GM12878 (cell line): ENCODE results near the gene CENPX. TPM values are rescaled to one million over a fixed set of nuclear protein-coding genes. Genes with fewer than 3 reads are reported as not detected.

Experiments used
- ATAC-seq: fragments of 200-7000 bp; cut with Tn5 transposase; 3 replicates; pipeline ENCODE4 v1.9.1; 2020; ENCODE audit warnings: mild to moderate bottlenecking, moderate library complexity
- BruUV-seq: library from RNA; stranded (reverse); fragments of 400-500 nt; replicated peaks from 2 replicates; lab custom pipeline; 2021; lab: Mats Ljungman, UMichigan
- CTCF ChIA-PET: fragments of 300-600 bp; sonication (Branson Sonifier 250); formaldehyde crosslinking; extraction: SDS; loops from one replicate; lab custom pipeline; 2021; ENCODE audit warnings: inconsistent platforms; lab: Yijun Ruan, JAX
- POLR2A ChIA-PET: fragments of 350-600 bp; formaldehyde crosslinking; extraction: SDS; loops from one replicate; lab custom pipeline; 2021; ENCODE audit warnings: inconsistent platforms; lab: Charles Lee
- RAD21 ChIA-PET: fragments of 300-600 bp; sonication (Branson Sonifier 250); formaldehyde crosslinking; loops from one replicate; lab custom pipeline; 2023; ENCODE audit warnings: antibody characterized with exemption; ENCODE audit not compliant: unreplicated experiment; lab: Charles Lee
- SMC1A ChIA-PET: fragments of 300-600 bp; sonication (Branson Sonifier 250); formaldehyde crosslinking; loops from one replicate; lab custom pipeline; 2023; ENCODE audit not compliant: unreplicated experiment, uncharacterized antibody; lab: Charles Lee
- DNase-seq: peaks from one replicate; pipeline ENCODE4 v3.0.0-alpha.2; 2011; ENCODE audit warnings: low read depth, low spot score
- FAIRE-seq: peaks from 3 replicates; lab custom pipeline; 2011; peaks lifted over from hg19 to GRCh38; lab: Jason Lieb, UNC
- H2AFZ ChIP-seq: 2 replicates; pipeline ENCODE4 v1.6.0; 2011; ENCODE audit warnings: low read depth, low read length, control low read depth; ENCODE audit not compliant: control insufficient read depth
- H3K27ac ChIP-seq: 2 replicates; pipeline ENCODE4 v1.5.1; 2011; ENCODE audit warnings: control low read depth; ENCODE audit not compliant: control insufficient read depth, insufficient read depth
- H3K27me3 ChIP-seq, 2 experiments: replicated peaks in 1 of 2; 2 replicates each; pipeline versions ENCODE4 v1.6.0 to v1.6.1; 2011; ENCODE audit warnings: low read length in 1 of 2; ENCODE audit not compliant: control insufficient read depth in 2 of 2, insufficient read depth in 2 of 2
- H3K36me3 ChIP-seq, 2 experiments: 2 replicates each; pipeline ENCODE4 v1.5.1; 2011; ENCODE audit warnings: low read length in 1 of 2; ENCODE audit not compliant: control insufficient read depth in 2 of 2, insufficient read depth in 2 of 2
- H3K4me1 ChIP-seq: 2 replicates; pipeline ENCODE4 v1.6.1; 2011; ENCODE audit warnings: mild to moderate bottlenecking, low read length, moderate library complexity, mixed read lengths; ENCODE audit not compliant: control insufficient read depth, insufficient read depth
- H3K4me2 ChIP-seq: 2 replicates; pipeline ENCODE4 v1.6.0; 2011; ENCODE audit warnings: control low read depth; ENCODE audit not compliant: control insufficient read depth, insufficient read depth
- H3K4me3 ChIP-seq: fragments of 200-600 bp; sonication (generic); 2 replicates; pipeline ENCODE4 v1.5.1; 2016
- H3K79me2 ChIP-seq: 2 replicates; pipeline ENCODE4 v1.6.0; 2011; ENCODE audit warnings: low read length; ENCODE audit not compliant: control insufficient read depth, insufficient read depth
- H3K9ac ChIP-seq: 2 replicates; pipeline ENCODE4 v1.8.0; 2011; ENCODE audit warnings: low read length, control low read depth, mixed read lengths; ENCODE audit not compliant: control insufficient read depth, insufficient read depth
- H3K9me3 ChIP-seq: replicated peaks from 3 replicates; pipeline ENCODE4 v1.5.1; 2011; ENCODE audit warnings: mild to moderate bottlenecking, low read length; ENCODE audit not compliant: control insufficient read depth, insufficient read depth
- H4K20me1 ChIP-seq: 2 replicates; pipeline ENCODE4 v1.6.0; 2011; ENCODE audit not compliant: control insufficient read depth, insufficient read depth
- BRCA1 ChIP-seq: IDR thresholded peaks from 2 replicates; pipeline ENCODE4 v1.6.1; 2011; ENCODE audit warnings: low read depth, low read length, improper control_type of control experiment
- EP300 ChIP-seq, 2 experiments: fragments of 150-350 bp in 1 of 2; IDR thresholded peaks; 2 replicates each; pipeline ENCODE4 v1.6.1; 2011 to 2012; ENCODE audit warnings: low read depth in 2 of 2, low read length in 2 of 2, borderline replicate concordance in 1 of 2, improper control_type of control experiment in 1 of 2, inconsistent platforms in 1 of 2; ENCODE audit not compliant: control insufficient read depth in 1 of 2
- KLF5 ChIP-seq: fragments of 450-650 bp; IDR thresholded peaks from 2 replicates; pipeline ENCODE4 v1.6.1; 2014; ENCODE audit warnings: mild to moderate bottlenecking; ENCODE audit not compliant: partially characterized antibody
- MXI1 ChIP-seq: fragments of 150-350 bp; IDR thresholded peaks from 2 replicates; pipeline ENCODE4 v1.6.1; 2011; ENCODE audit warnings: low read depth, mild to moderate bottlenecking, inconsistent platforms, low read length, improper control_type of control experiment
- NRF1 ChIP-seq: conservative IDR thresholded peaks from 2 replicates; pipeline ENCODE4 v1.6.1; 2011; ENCODE audit warnings: mild to moderate bottlenecking, low read depth, low read length, improper control_type of control experiment
- POLR2AphosphoS2 ChIP-seq: IDR thresholded peaks from 2 replicates; pipeline ENCODE4 v1.6.1; 2011; ENCODE audit warnings: low read depth, mild to moderate bottlenecking, low read length, improper control_type of control experiment, moderate library complexity
- POLR2AphosphoS5 ChIP-seq: IDR thresholded peaks from 2 replicates; pipeline ENCODE4 v1.6.1; 2011; ENCODE audit warnings: mild to moderate bottlenecking, low read length, inconsistent platforms
- POU2F2 ChIP-seq: IDR thresholded peaks from 3 replicates; pipeline ENCODE4 v1.6.1; 2011; ENCODE audit warnings: low read depth, mild to moderate bottlenecking, low read length, borderline replicate concordance
- PRDM15 ChIP-seq: fragments of 450-650 bp; formaldehyde crosslinking; IDR thresholded peaks from 2 replicates; pipeline ENCODE4 v1.4.0; 2020; ENCODE audit warnings: mild to moderate bottlenecking, moderate library complexity
- REST ChIP-seq: IDR thresholded peaks from 2 replicates; pipeline ENCODE4 v1.6.1; 2012; ENCODE audit warnings: mild to moderate bottlenecking, low read depth, low read length
- SIN3A ChIP-seq: IDR thresholded peaks from 2 replicates; pipeline ENCODE4 v1.6.1; 2012; ENCODE audit warnings: low read depth, low read length, improper control_type of control experiment
- SMAD1 ChIP-seq: fragments of 450-650 bp; IDR thresholded peaks from 2 replicates; pipeline ENCODE4 v1.6.1; 2018; ENCODE audit warnings: mild to moderate bottlenecking, low read depth; ENCODE audit not compliant: partially characterized antibody
- SREBF1 ChIP-seq: IDR thresholded peaks from 2 replicates; pipeline ENCODE4 v1.6.1; 2012; ENCODE audit warnings: mild to moderate bottlenecking, low read length
- WGBS: methylation state at CpG from one replicate; pipeline ENCODE4 v1.1.6; 2016; ENCODE audit warnings: low lambda C conversion rate; ENCODE audit not compliant: insufficient replicate concordance, insufficient coverage; ENCODE audit errors: missing lambda C conversion rate; 5-methylcytosine and 5-hydroxymethylcytosine counted together
- in situ Hi-C: fragments of 300-500 bp; cut with MboI; formaldehyde crosslinking; loops from 9 replicates; pipeline ENCODE4 v1.14.3; 2018; ENCODE audit warnings: mixed read lengths
- intact Hi-C: fragments of 100-400 bp; cut with micrococcal nuclease; formaldehyde crosslinking; loops from one replicate; pipeline ENCODE4 v1.14.2; 2022; ENCODE audit not compliant: unreplicated experiment
- polyA plus RNA-seq, 11 experiments: library from polyadenylated mRNA; depleted of rRNA in 4 of 11; unstranded in 6 of 11; stranded (reverse) in 5 of 11; fragments of >200 nt; fragmentation: Nextera tagmentation in 4 of 11; fragmentation: Illumina TruSeq in 1 of 11; extraction: Ambion mirVana in 4 of 11; extraction: Trizol in 1 of 11; gene quantifications; 1 replicate in 1 of 11; 2 replicates in 10 of 11; pipeline versions ENCODE4 v1.2.1 to v1.2.3, GENCODE V29; 2011 to 2016; ENCODE audit warnings: inconsistent platforms in 2 of 11, missing spikeins in 2 of 11, low read depth in 1 of 11
- total RNA-seq, 4 experiments: library from RNA; depleted of rRNA in 3 of 4; stranded (reverse); fragments of >200 nt in 3 of 4; fragmentation: Illumina TruSeq in 1 of 4; extraction: Trizol in 1 of 4; gene quantifications; 2 replicates each; pipeline versions ENCODE4 v1.2.1 to v1.2.3, GENCODE V29; 2013 to 2021

CENPX gene
- total and polyA plus RNA-seq, 10 of the 15 experiments (the other 5 are each of a cell fraction or from before 2014, with no cell fraction given) = 11.7 to 182 (median 71.9) TPM

- RAD21 ChIA-PET = no interaction called here
- TF ChIP-seq NRF1 (no peak), POU2F2 (no peak), MXI1 (no peak), SIN3A (no peak), SREBF1 (no peak), REST (no peak), EP300 (IDR thresholded peaks at IDR 0.05; ENCODE audit: borderline replicate concordance in 1 of 2, control insufficient read depth in 1 of 2, low read depth in 2 of 2, low read length in 2 of 2) (no peak), BRCA1 (no peak), PRDM15 (CRISPR knock-in tag) (no peak), POLR2AphosphoS2 (no peak), KLF5 (no peak), SMAD1 (no peak), POLR2AphosphoS5 (no peak)
Observed at GRCh38 chr17:81980122-81980521, 42.6 kb downstream of the CENPX start.

More at GRCh38 chr17:81980122-81980521, 42.6 kb downstream of the CENPX start:
- ChIA-PET POLR2A (no interaction called here), CTCF (no interaction called here), SMC1A (interaction anchor here (0.6 kb wide), 1 partner anchor 375 kb away, joined by 4 read pairs; no protein-coding TSS in a partner anchor)
- H3K27ac ChIP-seq = no peak overlapping the region
- H3K4me3 ChIP-seq = no peak overlapping the region
- ATAC-seq (no peak), DNase-seq (no peak), FAIRE-seq (no peak)
- in situ Hi-C loops (no loop called here), intact Hi-C loops (no loop called here)
- no peaks in the 10 kb centered on the region for H4K20me1 ChIP-seq
- no peaks in the 10 kb centered on the region; the same call in 1 of the 2 replicates for H3K79me2 ChIP-seq
- peaks cover 14% of the 10 kb centered on the region for H3K4me1 ChIP-seq
- no peaks in the 10 kb centered on the region for H3K27me3 ChIP-seq
- no peaks in the 10 kb centered on the region for H3K9me3 ChIP-seq
- peaks cover 0 to 6% of the 10 kb centered on the region in 2 experiments; a peak in 3 of 4 replicates for H3K36me3 ChIP-seq
- H3K9ac ChIP-seq = no peak overlapping the region
- BruUV-seq = no TSS peak
- no peak overlapping the region for H3K4me2 ChIP-seq
- 75% methylated on average over 4 of the region's 4 CpGs for WGBS
- H2AFZ ChIP-seq = no peak overlapping the region
